PC-3 (cell line): Measurements from ENCODE around the gene ROR1.

Experiments used
- EZH2 ChIP-seq: fragments of 300-600 bp; sonication (generic); IDR thresholded peaks from one replicate; pipeline ENCODE4 v1.6.1; 2017; ENCODE audit warnings: antibody characterized with exemption, mild to moderate bottlenecking, low read length; ENCODE audit not compliant: unreplicated experiment
- EZH2phosphoT487 ChIP-seq: fragments of 300-600 bp; sonication (generic); IDR thresholded peaks from 2 replicates; pipeline ENCODE4 v1.6.1; 2018; ENCODE audit warnings: mild to moderate bottlenecking, antibody characterized with exemption, low read length, borderline replicate concordance
- TF ChIP-seq, protein P1 (sequence below): fragments of 300-600 bp; sonication (generic); conservative IDR thresholded peaks from 2 replicates; pipeline ENCODE4 v1.5.1; 2017; ENCODE audit warnings: antibody characterized with exemption, low read depth, mild to moderate bottlenecking, low read length

DNA sequence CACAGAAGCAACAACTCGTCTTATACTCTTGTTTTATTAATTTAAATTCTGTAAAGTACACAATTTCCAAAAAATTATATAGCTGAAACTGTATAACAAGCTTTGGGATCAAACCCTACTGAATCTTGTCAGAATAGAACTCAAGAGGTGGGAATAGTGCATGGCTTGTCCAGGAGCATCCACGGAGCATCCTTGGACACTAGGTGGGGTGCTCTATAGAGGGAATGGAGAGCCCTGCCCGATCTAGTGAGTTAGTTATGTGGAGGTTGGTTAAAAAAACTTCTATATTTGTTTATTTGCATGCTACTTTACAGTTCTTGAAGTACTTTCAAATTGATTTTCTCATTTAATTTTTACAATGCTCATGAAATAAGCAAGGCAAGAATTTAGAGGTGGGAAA, 28.3 kb downstream of the ROR1 start:
- TF ChIP-seq, protein P1, sequence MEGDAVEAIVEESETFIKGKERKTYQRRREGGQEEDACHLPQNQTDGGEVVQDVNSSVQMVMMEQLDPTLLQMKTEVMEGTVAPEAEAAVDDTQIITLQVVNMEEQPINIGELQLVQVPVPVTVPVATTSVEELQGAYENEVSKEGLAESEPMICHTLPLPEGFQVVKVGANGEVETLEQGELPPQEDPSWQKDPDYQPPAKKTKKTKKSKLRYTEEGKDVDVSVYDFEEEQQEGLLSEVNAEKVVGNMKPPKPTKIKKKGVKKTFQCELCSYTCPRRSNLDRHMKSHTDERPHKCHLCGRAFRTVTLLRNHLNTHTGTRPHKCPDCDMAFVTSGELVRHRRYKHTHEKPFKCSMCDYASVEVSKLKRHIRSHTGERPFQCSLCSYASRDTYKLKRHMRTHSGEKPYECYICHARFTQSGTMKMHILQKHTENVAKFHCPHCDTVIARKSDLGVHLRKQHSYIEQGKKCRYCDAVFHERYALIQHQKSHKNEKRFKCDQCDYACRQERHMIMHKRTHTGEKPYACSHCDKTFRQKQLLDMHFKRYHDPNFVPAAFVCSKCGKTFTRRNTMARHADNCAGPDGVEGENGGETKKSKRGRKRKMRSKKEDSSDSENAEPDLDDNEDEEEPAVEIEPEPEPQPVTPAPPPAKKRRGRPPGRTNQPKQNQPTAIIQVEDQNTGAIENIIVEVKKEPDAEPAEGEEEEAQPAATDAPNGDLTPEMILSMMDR, result peak; percentile 33; the same call in 1 of the 2 replicates
- no peak for TF ChIP-seq EZH2phosphoT487
- TF ChIP-seq EZH2, result no peak
